RWPE2 (cell line): ENCODE measurements around the gene ANKRD50.

ENCODE experiments used
- ATAC-seq: fragments of 200-7000 bp; cut with Tn5 transposase; 3 replicates; pipeline ENCODE4 v1.9.1; 2021; ENCODE audit warnings: low read depth
- DNase-seq: peaks from one replicate; pipeline ENCODE4 v3.0.0-alpha.2; 2020; ENCODE audit warnings: low spot score
- H3K27ac ChIP-seq: fragments of 450-650 bp; 2 replicates; pipeline ENCODE4 v1.5.1; 2017; ENCODE audit warnings: mild to moderate bottlenecking; ENCODE audit not compliant: poor library complexity, severe bottlenecking
- H3K27me3 ChIP-seq: fragments of 250-450 bp; sonication (Bioruptor Pico); 2 replicates; pipeline ENCODE4 v1.5.1; 2021; ENCODE audit warnings: mild to moderate bottlenecking, moderate library complexity; ENCODE audit not compliant: insufficient read depth, poor library complexity, severe bottlenecking
- H3K36me3 ChIP-seq: fragments of 250-450 bp; sonication (Bioruptor Pico); 2 replicates; pipeline ENCODE4 v1.5.1; 2020; ENCODE audit warnings: low read depth, mild to moderate bottlenecking, moderate library complexity
- H3K4me1 ChIP-seq: fragments of 250-450 bp; sonication (Bioruptor Pico); 2 replicates; pipeline ENCODE4 v1.5.1; 2021; ENCODE audit warnings: mild to moderate bottlenecking, moderate library complexity; ENCODE audit not compliant: insufficient read depth, poor library complexity, severe bottlenecking
- H3K4me3 ChIP-seq: fragments of 250-450 bp; sonication (Bioruptor Pico); 2 replicates; pipeline ENCODE4 v1.5.1; 2021; ENCODE audit warnings: mild to moderate bottlenecking, moderate library complexity; ENCODE audit not compliant: severe bottlenecking
- H3K9me3 ChIP-seq: fragments of 250-450 bp; sonication (Bioruptor Pico); 2 replicates; pipeline ENCODE4 v1.5.1; 2021; ENCODE audit warnings: mild to moderate bottlenecking, moderate library complexity; ENCODE audit not compliant: severe bottlenecking
- CTCF ChIP-seq: fragments of 450-650 bp; IDR thresholded peaks from one replicate; pipeline ENCODE4 v1.5.1; 2017; ENCODE audit warnings: mild to moderate bottlenecking, moderate library complexity; ENCODE audit not compliant: poor library complexity, severe bottlenecking

ANKRD50 gene

GRCh38 chr4:124749421-124749820 lies 36.9 kb upstream of the ANKRD50 start:
- no peak for TF ChIP-seq CTCF

GRCh38 chr4:124748965-124749364 lies 36.4 kb upstream of the ANKRD50 start:
- DNase-seq, result no peak
- Histone ChIP-seq H3K36me3 (no peaks in the 10 kb centered on the region), H3K27me3 (no peaks in the 10 kb centered on the region), H3K27ac (no peak overlapping the region), H3K9me3 (no peaks in the 10 kb centered on the region), H3K4me3 (no peak overlapping the region), H3K4me1 (no peaks in the 10 kb centered on the region)
- ATAC-seq, result no peak
- TF ChIP-seq CTCF, result no peak

More at GRCh38 chr4:124749421-124749820, 36.9 kb upstream of the ANKRD50 start:
- Histone ChIP-seq H3K9me3 (no peaks in the 10 kb centered on the region), H3K4me1 (no peaks in the 10 kb centered on the region), H3K27me3 (no peaks in the 10 kb centered on the region), H3K4me3 (no peak overlapping the region), H3K27ac (no peak overlapping the region), H3K36me3 (no peaks in the 10 kb centered on the region)
- DNase-seq (no peak), ATAC-seq (no peak)

- Histone ChIP-seq H3K9me3 (no peaks in the 10 kb centered on the region), H3K27ac (no peak overlapping the region), H3K4me3 (no peak overlapping the region), H3K27me3 (no peaks in the 10 kb centered on the region), H3K4me1 (no peaks in the 10 kb centered on the region), H3K36me3 (no peaks in the 10 kb centered on the region)
- DNase-seq (no peak), ATAC-seq (no peak)
- no peak for TF ChIP-seq CTCF
Observed at GRCh38 chr4:124745985-124746801, 33.7 kb upstream of the ANKRD50 start.

GRCh38 chr4:124743711-124744110 lies 31.2 kb upstream of the ANKRD50 start:
- Histone ChIP-seq H3K27ac (no peak overlapping the region), H3K36me3 (no peaks in the 10 kb centered on the region), H3K9me3 (no peaks in the 10 kb centered on the region), H3K4me1 (no peaks in the 10 kb centered on the region), H3K4me3 (no peak overlapping the region), H3K27me3 (no peaks in the 10 kb centered on the region)
- ATAC-seq, result no peak
- no peak for TF ChIP-seq CTCF
- no peak for DNase-seq

- Histone ChIP-seq H3K4me3 (no peak overlapping the region), H3K36me3 (no peaks in the 10 kb centered on the region), H3K27ac (no peak overlapping the region), H3K27me3 (no peaks in the 10 kb centered on the region), H3K9me3 (no peaks in the 10 kb centered on the region), H3K4me1 (no peaks in the 10 kb centered on the region)
- DNase-seq (no peak), ATAC-seq (no peak)
- TF ChIP-seq CTCF, result no peak
Observed at GRCh38 chr4:124740501-124740900, 28.0 kb upstream of the ANKRD50 start.
